ENCODE data around the gene PRCD. TPM values are rescaled to one million over a fixed set of nuclear protein-coding genes. Genes with fewer than 3 reads are reported as not detected.

PRCD gene
- total RNA-seq, 1 donor from 2014 or later, result 3.3 TPM

GRCh38 chr17:76584427-76585032 is 44.7 kb downstream of the PRCD start:
- H3K4me3 Mint-ChIP-seq, result peak overlapping the region; percentile 84
- no peak for DNase-seq (ENCODE audit: extremely low spot score, unreplicated experiment)
- peaks cover 48% of the 10 kb centered on the region for H3K27me3 Mint-ChIP-seq
- H3K4me1 Mint-ChIP-seq (ENCODE audit: unreplicated experiment), result peaks cover 27% of the 10 kb centered on the region
- no peaks in the 10 kb centered on the region for H3K9me3 Mint-ChIP-seq
- peak overlapping the region; percentile 78 for H3K27ac Mint-ChIP-seq
- peaks cover 6% of the 10 kb centered on the region for H3K36me3 Mint-ChIP-seq
- TF ChIP-seq, protein P1, sequence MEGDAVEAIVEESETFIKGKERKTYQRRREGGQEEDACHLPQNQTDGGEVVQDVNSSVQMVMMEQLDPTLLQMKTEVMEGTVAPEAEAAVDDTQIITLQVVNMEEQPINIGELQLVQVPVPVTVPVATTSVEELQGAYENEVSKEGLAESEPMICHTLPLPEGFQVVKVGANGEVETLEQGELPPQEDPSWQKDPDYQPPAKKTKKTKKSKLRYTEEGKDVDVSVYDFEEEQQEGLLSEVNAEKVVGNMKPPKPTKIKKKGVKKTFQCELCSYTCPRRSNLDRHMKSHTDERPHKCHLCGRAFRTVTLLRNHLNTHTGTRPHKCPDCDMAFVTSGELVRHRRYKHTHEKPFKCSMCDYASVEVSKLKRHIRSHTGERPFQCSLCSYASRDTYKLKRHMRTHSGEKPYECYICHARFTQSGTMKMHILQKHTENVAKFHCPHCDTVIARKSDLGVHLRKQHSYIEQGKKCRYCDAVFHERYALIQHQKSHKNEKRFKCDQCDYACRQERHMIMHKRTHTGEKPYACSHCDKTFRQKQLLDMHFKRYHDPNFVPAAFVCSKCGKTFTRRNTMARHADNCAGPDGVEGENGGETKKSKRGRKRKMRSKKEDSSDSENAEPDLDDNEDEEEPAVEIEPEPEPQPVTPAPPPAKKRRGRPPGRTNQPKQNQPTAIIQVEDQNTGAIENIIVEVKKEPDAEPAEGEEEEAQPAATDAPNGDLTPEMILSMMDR (conservative IDR thresholded peaks at IDR 0.05), result no peak

DNA sequence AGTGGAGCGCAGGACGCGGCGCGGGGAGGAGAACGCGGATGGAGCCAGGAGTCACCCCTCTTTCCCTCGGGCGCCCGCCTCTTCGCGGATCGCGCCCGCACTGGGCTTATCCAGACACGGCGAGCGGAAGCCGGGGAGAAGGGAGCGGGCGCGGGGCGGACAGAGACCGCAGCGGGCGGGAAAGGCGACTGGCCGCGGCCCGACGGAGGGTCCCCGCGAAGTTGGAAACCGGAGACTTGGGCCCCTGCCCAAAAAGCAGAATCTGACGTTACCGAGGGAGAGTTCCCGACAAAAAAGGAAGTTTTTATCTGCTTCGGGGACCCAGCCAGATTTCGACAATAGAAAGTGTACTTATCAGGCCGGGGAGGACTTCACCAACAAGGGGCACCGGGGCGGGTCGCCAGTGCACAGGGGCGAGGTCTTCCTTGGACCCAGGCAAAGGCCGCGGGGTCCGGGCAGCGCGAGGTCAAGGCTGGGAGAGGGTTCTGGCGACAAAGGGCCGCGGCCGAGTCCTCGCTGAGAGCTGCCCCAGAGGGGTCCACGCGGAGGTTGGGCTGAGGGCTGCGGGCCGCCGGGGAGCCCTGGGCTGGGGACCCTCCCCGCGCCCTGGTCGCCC is 45.3 kb downstream of the PRCD start:
- peaks cover 6% of the 10 kb centered on the region for H3K36me3 Mint-ChIP-seq
- H3K4me1 Mint-ChIP-seq (ENCODE audit: unreplicated experiment), result peaks cover 29% of the 10 kb centered on the region
- H3K27ac Mint-ChIP-seq, result peak overlapping the region; percentile 78
- TF ChIP-seq, protein P1 (conservative IDR thresholded peaks at IDR 0.05), result no peak
- no peaks in the 10 kb centered on the region for H3K9me3 Mint-ChIP-seq
- peak overlapping the region; percentile 84 for H3K4me3 Mint-ChIP-seq
- peaks cover 50% of the 10 kb centered on the region for H3K27me3 Mint-ChIP-seq
- DNase-seq (ENCODE audit: extremely low spot score, unreplicated experiment), result no peak

DNA sequence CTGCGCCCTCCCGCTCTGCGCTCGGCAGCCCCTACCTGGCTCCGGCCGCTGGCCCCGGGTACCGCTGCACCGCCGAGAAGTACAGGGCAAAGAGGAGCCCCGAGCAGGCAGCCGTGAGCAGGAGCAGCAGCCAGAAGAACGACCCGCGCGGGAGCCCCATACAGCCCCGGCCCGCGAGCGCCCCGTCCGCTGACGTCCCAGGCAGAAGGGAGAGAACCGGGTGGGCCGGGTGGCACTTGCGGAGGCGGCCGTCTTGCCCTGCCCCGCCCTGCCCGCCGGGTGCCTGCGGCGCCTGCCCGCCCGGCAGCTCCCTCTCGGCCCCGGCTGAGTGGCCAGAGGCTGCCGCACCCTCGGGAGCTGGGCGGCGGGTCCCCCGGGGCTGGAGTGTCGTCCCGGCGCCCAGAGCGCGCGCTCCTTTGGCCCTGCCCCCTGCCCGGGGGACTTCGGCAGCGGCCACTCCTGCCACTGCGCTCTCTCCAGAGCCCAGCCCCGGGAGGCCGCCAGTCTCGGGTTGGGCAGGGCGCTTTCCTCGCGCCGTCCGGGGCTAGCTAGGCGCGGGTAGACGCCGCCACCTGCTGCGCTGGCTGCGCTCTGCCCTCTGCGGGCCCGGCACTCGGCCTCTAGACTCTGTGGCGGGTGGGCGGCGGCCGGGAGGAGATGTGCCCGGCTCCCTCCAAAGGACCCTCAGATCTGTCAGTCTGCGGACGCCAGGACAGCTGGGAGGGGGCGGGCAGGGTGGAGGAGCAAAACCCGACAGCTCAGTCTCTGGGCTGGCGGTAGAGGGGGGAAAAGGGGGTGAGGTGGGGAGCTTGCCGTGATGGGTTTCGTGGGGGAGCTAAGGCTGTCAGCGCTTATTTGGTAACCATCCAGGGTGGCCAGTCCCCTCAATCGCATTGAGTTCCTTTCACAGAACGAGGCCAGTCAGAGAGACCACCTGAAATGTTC is 46.1 kb downstream of the PRCD start, which contains the start of gene ST6GALNAC2:
TSS of gene ST6GALNAC2 (minus strand) at position 212 of the 945 bp plus-strand sequence. CDS start at position 160, 52 bp downstream.
- H3K27me3 Mint-ChIP-seq, result peaks cover 50% of the 10 kb centered on the region
- peak within 1 kb of the TSS; percentile 78 for H3K27ac Mint-ChIP-seq
- H3K36me3 Mint-ChIP-seq, result peaks cover 6% of the 10 kb centered on the region
- H3K9me3 Mint-ChIP-seq, result no peaks in the 10 kb centered on the region
- TF ChIP-seq, protein P1 (conservative IDR thresholded peaks at IDR 0.05), result peak; percentile 18
- peak within 1 kb of the TSS; percentile 84 for H3K4me3 Mint-ChIP-seq
- H3K4me1 Mint-ChIP-seq (ENCODE audit: unreplicated experiment), result peaks cover 29% of the 10 kb centered on the region
- DNase-seq (ENCODE audit: extremely low spot score, unreplicated experiment), result no peak

- no peak for DNase-seq (ENCODE audit: extremely low spot score, unreplicated experiment)
- Mint-ChIP-seq H3K27ac (peak overlapping the region; percentile 42), H3K4me3 (peak overlapping the region; percentile 75)
Observed at GRCh38 chr17:76586741-76587487, 47.1 kb downstream of the PRCD start.

More at GRCh38 chr17:76586741-76587487, 47.1 kb downstream of the PRCD start:
- H3K36me3 Mint-ChIP-seq, result peaks cover 6% of the 10 kb centered on the region
- peaks cover 50% of the 10 kb centered on the region for H3K27me3 Mint-ChIP-seq
- H3K4me1 Mint-ChIP-seq (ENCODE audit: unreplicated experiment), result peaks cover 29% of the 10 kb centered on the region
- no peaks in the 10 kb centered on the region for H3K9me3 Mint-ChIP-seq
- TF ChIP-seq, protein P1 (conservative IDR thresholded peaks at IDR 0.05), result no peak
